WERI-Rb-1 (cell line): Measurements from ENCODE around the gene MYO6.

Experiments
- DNase-seq: peaks from one replicate; pipeline ENCODE4 v3.0.0-alpha.2; 2020
- H3K27ac ChIP-seq: fragments of 250-450 bp; sonication (Bioruptor Pico); 2 replicates; pipeline ENCODE4 v1.5.1; 2020; ENCODE audit warnings: mild to moderate bottlenecking, moderate library complexity
- H3K27me3 ChIP-seq: fragments of 250-450 bp; sonication (Bioruptor Pico); 2 replicates; pipeline ENCODE4 v1.5.1; 2021; ENCODE audit warnings: mild to moderate bottlenecking, low read depth, moderate library complexity; ENCODE audit not compliant: insufficient read depth, severe bottlenecking
- H3K36me3 ChIP-seq: fragments of 250-450 bp; sonication (Bioruptor Pico); 2 replicates; pipeline ENCODE4 v1.5.1; 2020; ENCODE audit warnings: mild to moderate bottlenecking, moderate library complexity
- H3K4me3 ChIP-seq: 2 replicates; pipeline ENCODE4 v1.5.1; 2011; ENCODE audit warnings: low read depth, mild to moderate bottlenecking, control low read depth, low read length
- H3K9me3 ChIP-seq: fragments of 250-450 bp; sonication (Bioruptor Pico); 2 replicates; pipeline ENCODE4 v1.5.1; 2021; ENCODE audit warnings: mild to moderate bottlenecking, moderate library complexity; ENCODE audit not compliant: severe bottlenecking
- CTCF ChIP-seq: IDR thresholded peaks from 2 replicates; pipeline ENCODE4 v1.5.1; 2011; ENCODE audit warnings: low read depth, mild to moderate bottlenecking, control low read depth, inconsistent platforms, low read length

Gene MYO6

DNA sequence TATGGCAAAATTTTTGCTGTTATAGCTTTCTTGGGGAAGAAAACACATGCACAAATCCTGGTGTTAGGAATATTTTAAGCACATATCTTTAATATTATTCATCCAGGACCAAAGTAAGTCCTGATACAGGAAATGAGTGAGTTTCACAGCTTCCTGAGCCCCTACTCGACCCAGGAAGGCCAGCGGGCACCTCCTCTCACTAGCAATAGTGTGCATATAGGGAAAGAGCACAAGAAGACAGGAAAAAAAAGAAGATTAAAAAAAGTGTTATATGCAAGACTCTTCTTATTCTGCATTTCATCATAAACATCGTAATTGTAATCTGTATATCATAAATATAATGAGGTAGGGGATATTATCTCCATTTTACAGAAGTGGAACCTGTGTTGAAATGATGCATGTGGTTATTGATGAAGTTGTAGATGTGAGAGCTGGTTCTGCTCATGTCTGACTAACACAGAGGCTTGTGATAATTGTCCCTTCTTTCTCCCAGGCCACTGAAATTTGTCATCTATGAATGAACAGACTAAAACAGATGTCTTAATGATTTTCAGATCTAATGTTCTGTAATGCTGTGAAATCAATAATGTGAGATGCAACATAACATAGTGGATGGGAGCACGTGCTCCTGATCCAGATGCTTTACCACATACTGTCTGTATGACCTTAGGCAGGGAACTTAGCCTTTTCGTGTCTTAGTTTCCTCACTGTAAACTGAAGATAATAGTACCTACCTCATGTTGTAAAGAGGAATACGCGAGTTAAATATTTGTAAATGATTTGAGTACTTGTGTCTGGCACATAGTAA, 101.2 kb downstream of the MYO6 start:
- Histone ChIP-seq H3K4me3 (no peak overlapping the region), H3K9me3 (no peaks in the 10 kb centered on the region), H3K27ac (no peak overlapping the region), H3K27me3 (no peaks in the 10 kb centered on the region), H3K36me3 (no peaks in the 10 kb centered on the region; the same call in 1 of the 2 replicates)
- no peak for DNase-seq
- TF ChIP-seq CTCF = no peak

DNA sequence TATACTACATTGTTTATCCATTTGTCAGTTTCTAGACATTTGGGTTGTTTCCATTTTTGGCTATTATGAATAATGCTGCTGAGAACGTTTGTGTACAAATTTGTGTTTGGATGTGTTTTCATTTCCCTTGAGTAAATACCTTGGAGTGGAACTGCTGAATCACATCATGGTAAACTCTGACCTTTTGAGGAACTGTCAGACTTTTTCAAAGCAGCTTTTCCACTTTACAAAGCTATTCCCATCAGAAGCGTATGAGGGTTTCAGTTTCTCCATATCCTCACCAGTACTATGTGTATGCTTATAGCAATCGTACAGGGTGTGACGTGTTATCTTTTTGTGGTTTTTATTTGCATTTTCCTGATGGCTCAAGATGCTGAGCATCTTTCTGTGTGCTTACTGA, 103.7 kb downstream of the MYO6 start:
- no peak for DNase-seq
- Histone ChIP-seq H3K9me3 (no peaks in the 10 kb centered on the region), H3K27me3 (no peaks in the 10 kb centered on the region), H3K36me3 (no peaks in the 10 kb centered on the region; the same call in none of the 2 replicates), H3K4me3 (no peak overlapping the region), H3K27ac (no peak overlapping the region)
- TF ChIP-seq CTCF = no peak

DNA sequence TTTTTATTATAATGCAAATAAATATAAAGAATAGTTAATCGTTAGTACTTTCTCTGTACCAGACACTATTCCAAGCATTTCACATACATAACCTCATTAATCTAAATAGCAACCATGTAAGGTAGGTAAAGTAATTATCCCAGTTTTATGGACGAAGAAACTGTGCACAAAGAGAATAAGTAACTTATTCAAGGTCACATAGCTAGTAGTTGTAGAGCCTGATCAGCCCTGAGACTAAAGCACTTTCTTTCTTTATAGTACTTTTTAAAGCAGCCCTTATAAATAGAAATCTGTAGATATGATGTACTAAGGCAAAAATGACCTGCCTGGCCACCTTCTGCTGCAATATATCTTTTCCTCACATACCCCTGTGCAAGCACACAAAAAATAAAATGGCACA, 104.8 kb downstream of the MYO6 start:
- Histone ChIP-seq H3K4me3 (no peak overlapping the region), H3K36me3 (no peaks in the 10 kb centered on the region; the same call in none of the 2 replicates), H3K27ac (no peak overlapping the region), H3K9me3 (no peaks in the 10 kb centered on the region), H3K27me3 (no peaks in the 10 kb centered on the region)
- no peak for TF ChIP-seq CTCF
- no peak for DNase-seq

DNA sequence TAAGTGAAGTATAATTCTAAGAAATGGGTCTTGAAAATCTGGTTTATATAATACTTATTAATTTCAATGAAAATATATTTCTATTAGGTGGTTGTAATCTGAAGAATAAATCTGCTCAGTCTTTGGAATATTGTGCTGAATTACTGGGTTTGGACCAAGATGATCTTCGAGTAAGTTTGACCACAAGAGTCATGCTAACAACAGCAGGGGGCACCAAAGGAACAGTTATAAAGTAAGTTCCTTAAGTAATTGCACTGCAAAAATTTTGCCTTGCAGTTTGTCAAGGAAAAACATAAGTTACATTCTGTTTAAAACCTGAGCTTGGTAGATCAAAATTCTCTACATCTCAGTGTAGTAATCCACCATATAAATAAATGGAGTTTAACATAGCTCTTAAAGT, 106.0 kb downstream of the MYO6 start:
- H3K27ac ChIP-seq = no peak overlapping the region
- DNase-seq = peak; percentile 35
- no peaks in the 10 kb centered on the region for H3K9me3 ChIP-seq
- H3K27me3 ChIP-seq = no peaks in the 10 kb centered on the region
- no peaks in the 10 kb centered on the region; the same call in none of the 2 replicates for H3K36me3 ChIP-seq
- no peak overlapping the region for H3K4me3 ChIP-seq
- TF ChIP-seq CTCF = 0 out of 2 replicates have a peak, but pooled peaks have one; percentile 37

DNA sequence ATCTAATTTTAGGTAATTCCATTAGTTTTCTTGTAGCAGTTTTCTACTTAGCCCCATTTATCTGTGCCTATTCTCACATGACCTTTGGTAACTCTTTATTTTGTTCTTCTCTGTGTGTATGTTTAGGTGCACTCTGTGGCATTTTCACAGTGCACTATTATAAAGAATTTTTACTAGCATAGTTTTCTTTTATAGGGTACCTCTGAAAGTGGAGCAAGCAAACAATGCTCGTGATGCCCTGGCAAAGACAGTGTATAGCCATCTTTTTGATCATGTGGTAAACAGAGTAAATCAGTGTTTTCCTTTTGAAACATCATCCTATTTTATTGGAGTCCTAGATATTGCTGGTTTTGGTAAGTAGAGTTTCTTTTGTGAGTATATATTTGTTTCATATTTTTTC, 107.9 kb downstream of the MYO6 start:
- no peaks in the 10 kb centered on the region for H3K27me3 ChIP-seq
- no peak overlapping the region for H3K4me3 ChIP-seq
- no peak overlapping the region for H3K27ac ChIP-seq
- DNase-seq = no peak
- H3K36me3 ChIP-seq = no peaks in the 10 kb centered on the region; the same call in none of the 2 replicates
- no peak for TF ChIP-seq CTCF
- H3K9me3 ChIP-seq = no peaks in the 10 kb centered on the region

DNA sequence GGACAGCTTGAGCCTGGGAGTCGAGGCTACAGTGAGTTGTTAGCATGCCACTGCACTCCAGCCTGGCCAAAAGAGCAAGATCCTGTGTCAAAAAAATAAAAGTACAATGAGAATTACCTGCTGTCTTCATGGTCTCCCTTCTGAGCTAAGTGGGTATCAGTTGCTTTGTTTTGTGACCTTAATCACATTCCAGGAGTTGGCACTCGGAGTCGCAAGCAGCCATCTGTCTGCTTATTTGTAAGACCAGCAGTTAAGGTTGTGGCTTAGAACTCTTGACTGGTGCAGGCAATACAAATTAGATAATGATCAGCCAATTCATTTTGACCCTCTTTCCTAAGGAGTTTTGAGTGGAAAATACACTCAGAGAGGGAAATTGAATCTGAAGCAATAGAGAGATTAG, 114.0 kb downstream of the MYO6 start:
- Histone ChIP-seq H3K36me3 (peaks cover 3% of the 10 kb centered on the region), H3K27me3 (no peaks in the 10 kb centered on the region), H3K27ac (no peak overlapping the region), H3K9me3 (no peaks in the 10 kb centered on the region), H3K4me3 (no peak overlapping the region)
- DNase-seq = peak; percentile 9
- no peak for TF ChIP-seq CTCF
